Endothelial cell of umbilical vein (primary cell): Measurements from ENCODE around the gene PSMD14. TPM values are rescaled to one million over a fixed set of nuclear protein-coding genes. Genes with fewer than 3 reads are reported as not detected.

ENCODE experiments used
- BruUV-seq: library from RNA; stranded (reverse); fragments of 400-500 nt; replicated peaks from 2 replicates; lab custom pipeline; 2021; lab: Mats Ljungman, UMichigan
- CTCF ChIA-PET: fragments of 300-600, 350-600 bp; sonication (Branson Sonifier 250); formaldehyde crosslinking; loops from one replicate; lab custom pipeline; 2021; ENCODE audit warnings: antibody characterized with exemption, inconsistent platforms; lab: Charles Lee
- POLR2A ChIA-PET: fragments of 300-600, 350-600 bp; sonication (Branson Sonifier 250); formaldehyde crosslinking; loops from one replicate; lab custom pipeline; 2021; ENCODE audit warnings: antibody characterized with exemption, inconsistent platforms; lab: Charles Lee
- DNase-seq: peaks from one replicate; pipeline ENCODE4 v3.0.0-alpha.2; 2011; ENCODE audit warnings: low read depth, low spot score
- FAIRE-seq: peaks from 2 replicates; lab custom pipeline; 2011; peaks lifted over from hg19 to GRCh38; lab: Jason Lieb, UNC
- H2AFZ ChIP-seq: 2 replicates; pipeline ENCODE4 v1.6.0; 2012; ENCODE audit warnings: low read depth, low read length, control low read depth, inconsistent platforms
- H3K27ac ChIP-seq: 2 replicates; pipeline ENCODE4 v1.5.1; 2011; ENCODE audit warnings: low read depth, mild to moderate bottlenecking, control low read depth, low read length, moderate library complexity; ENCODE audit not compliant: insufficient read depth
- H3K27me3 ChIP-seq, 2 experiments: 2 replicates each; pipeline versions ENCODE4 v1.6.0 to v1.6.1; 2011; ENCODE audit warnings: low read length in 2 of 2, mixed read lengths in 1 of 2; ENCODE audit not compliant: control insufficient read depth in 2 of 2, insufficient read depth in 2 of 2
- H3K36me3 ChIP-seq, 2 experiments: 2 replicates in 1 of 2; 3 replicates in 1 of 2; pipeline ENCODE4 v1.5.1; 2011; ENCODE audit warnings: low read length in 2 of 2, mild to moderate bottlenecking in 1 of 2, moderate library complexity in 1 of 2; ENCODE audit not compliant: control insufficient read depth in 2 of 2, insufficient read depth in 2 of 2; ENCODE audit errors: extremely low read depth in 1 of 2
- H3K4me1 ChIP-seq: 3 replicates; pipeline ENCODE4 v1.5.1; 2011; ENCODE audit warnings: mild to moderate bottlenecking, low read length; ENCODE audit not compliant: control insufficient read depth, insufficient read depth; ENCODE audit errors: extremely low read depth
- H3K4me2 ChIP-seq: 2 replicates; pipeline ENCODE4 v1.6.1; 2011; ENCODE audit warnings: low read length, control low read depth, mixed read lengths; ENCODE audit not compliant: insufficient read depth
- H3K4me3 ChIP-seq, 3 experiments: fragments of 200-600 bp in 1 of 3; sonication (generic), shearing (Covaris generic) in 1 of 3; replicated peaks in 1 of 3; 2 replicates each; pipeline ENCODE4 v1.5.1; 2011 to 2016; ENCODE audit warnings: control low read depth in 3 of 3, low read length in 3 of 3, mild to moderate bottlenecking in 2 of 3, inconsistent platforms in 1 of 3, low read depth in 1 of 3, moderate library complexity in 1 of 3; ENCODE audit not compliant: insufficient read depth in 1 of 3
- H3K79me2 ChIP-seq: 2 replicates; pipeline ENCODE4 v1.6.0; 2012; ENCODE audit warnings: low read length, inconsistent platforms; ENCODE audit not compliant: control insufficient read depth, insufficient read depth
- H3K9ac ChIP-seq: replicated peaks from 2 replicates; pipeline ENCODE3; 2011; ENCODE audit warnings: low read length, control low read depth; ENCODE audit not compliant: insufficient read depth; ENCODE audit errors: extremely low read depth
- H3K9me1 ChIP-seq: replicated peaks from 3 replicates; pipeline ENCODE4 v1.6.0; 2011; ENCODE audit warnings: mild to moderate bottlenecking, low read length; ENCODE audit not compliant: control insufficient read depth, insufficient read depth; ENCODE audit errors: extremely low read depth
- H3K9me3 ChIP-seq: replicated peaks from 2 replicates; pipeline ENCODE4 v1.5.1; 2012; ENCODE audit warnings: low read length, inconsistent platforms; ENCODE audit not compliant: control insufficient read depth, insufficient read depth
- H4K20me1 ChIP-seq: replicated peaks from 2 replicates; pipeline ENCODE3; 2011; ENCODE audit warnings: mild to moderate bottlenecking, low read length; ENCODE audit not compliant: control insufficient read depth, insufficient read depth; ENCODE audit errors: extremely low read depth
- CTCF ChIP-seq, 2 donors: IDR thresholded peaks; 1 replicate in 1 of 2; 2 replicates in 1 of 2; pipeline ENCODE4 v1.5.1; 2011; ENCODE audit warnings: low read length in 2 of 2, mild to moderate bottlenecking in 2 of 2, moderate library complexity in 2 of 2, control low read depth in 1 of 2, inconsistent platforms in 1 of 2, low read depth in 1 of 2; ENCODE audit not compliant: insufficient read depth in 1 of 2; ENCODE audit errors: extremely low read depth in 1 of 2
- EZH2 ChIP-seq: IDR thresholded peaks from 2 replicates; pipeline ENCODE4 v1.6.1; 2012; ENCODE audit warnings: borderline replicate concordance, low read depth, mild to moderate bottlenecking, moderate library complexity, low read length, inconsistent platforms; ENCODE audit not compliant: severe bottlenecking
- FOS ChIP-seq: IDR thresholded peaks from 2 replicates; pipeline ENCODE4 v1.6.1; 2011; ENCODE audit warnings: mild to moderate bottlenecking, low read length, moderate library complexity, borderline replicate concordance; ENCODE audit not compliant: insufficient read depth
- JUN ChIP-seq: IDR thresholded peaks from 2 replicates; pipeline ENCODE4 v1.6.1; 2011; ENCODE audit warnings: borderline replicate concordance, low read depth; ENCODE audit not compliant: insufficient read length, insufficient read depth
- MAX ChIP-seq: IDR thresholded peaks from 2 replicates; pipeline ENCODE4 v1.6.1; 2011; ENCODE audit not compliant: insufficient read depth, insufficient read length
- POLR2A ChIP-seq: IDR thresholded peaks from 2 replicates; pipeline ENCODE4 v1.6.1; 2012; ENCODE audit warnings: low read depth, mild to moderate bottlenecking, control low read depth, low read length
- POLR2AphosphoS5 ChIP-seq: IDR thresholded peaks from 2 replicates; pipeline ENCODE4 v1.6.1; 2012; ENCODE audit warnings: low read depth, mild to moderate bottlenecking, control low read depth, low read length, moderate library complexity; ENCODE audit not compliant: insufficient read depth
- dilution Hi-C: fragments of 300-500 bp; cut with MboI; formaldehyde crosslinking; loops from one replicate; pipeline ENCODE4 v1.15.0; 2019; ENCODE audit warnings: low sequenced_read_pairs; ENCODE audit not compliant: extremely low pct_ligation_motif_present
- intact Hi-C: fragments of 100-400 bp; cut with micrococcal nuclease; formaldehyde crosslinking; loops from one replicate; pipeline ENCODE4 v1.10.0; 2022
- polyA plus RNA-seq, 4 experiments: library from polyadenylated mRNA; depleted of rRNA in 3 of 4; stranded (reverse) in 3 of 4; unstranded in 1 of 4; fragments of >200 nt; gene quantifications; 2 replicates each; pipeline versions ENCODE4 v1.2.1 to v1.2.3, GENCODE V29; 2011 to 2012; ENCODE audit warnings: missing spikeins in 1 of 4
- total RNA-seq: library from RNA; stranded (reverse); gene quantifications from 2 replicates; pipeline ENCODE4 v1.2.3, GENCODE V29; 2021

The PSMD14 gene
- total and polyA plus RNA-seq, 2 donors (not counting 3 experiments of a cell fraction or from before 2014, with no cell fraction given): 47.6 to 85.4 TPM

GRCh38 chr2:161362568-161363166 lies 54.4 kb downstream of the PSMD14 start:
- CTCF ChIA-PET: no interaction called here
- Histone ChIP-seq H3K4me2 (no peak overlapping the region), H2AFZ (no peak overlapping the region), H4K20me1 (no peaks in the 10 kb centered on the region), H3K4me3 (no peak overlapping the region), H3K9me3 (no peaks in the 10 kb centered on the region), H3K9me1 (no peaks in the 10 kb centered on the region), H3K79me2 (peaks cover 80% of the 10 kb centered on the region), H3K9ac (no peak overlapping the region), H3K27ac (no peak overlapping the region), H3K36me3 (no peaks in the 10 kb centered on the region), H3K4me1 (no peaks in the 10 kb centered on the region), H3K27me3 (no peaks in the 10 kb centered on the region)
- no peak for FAIRE-seq
- TF ChIP-seq JUN: no peak
- no peak for TF ChIP-seq POLR2AphosphoS5
- TF ChIP-seq MAX: no peak
- TF ChIP-seq FOS: no peak
- no peak for TF ChIP-seq EZH2
- TF ChIP-seq POLR2A: no peak
- TF ChIP-seq CTCF (IDR thresholded peaks at IDR 0.05; ENCODE audit: extremely low read depth in 1 of 2, insufficient read depth in 1 of 2, low read depth in 1 of 2, low read length in 2 of 2): no peak
- intact Hi-C loops: no loop called here
- POLR2A ChIA-PET: no interaction called here
- dilution Hi-C loops: no loop called here
- BruUV-seq: no TSS peak
- DNase-seq: no peak
